Esophagus mucosa (tissue), 1 donor: ENCODE results near the gene ZNF578. TPM values are rescaled to one million over a fixed set of nuclear protein-coding genes. Genes with fewer than 3 reads are reported as not detected.
"Not testable (repeated sequence)": the region's sequence is repeated elsewhere in the genome, so short reads cannot be mapped to it uniquely, and the experiment has no call there.

Experiments
- ATAC-seq: fragments of 200-7000 bp; cut with Tn5 transposase; one replicate; pipeline ENCODE4 v1.9.1; 2020
- total RNA-seq: library from RNA; stranded (reverse); gene quantifications from one replicate; pipeline ENCODE4 v1.2.4, GENCODE V29; 2023
- donor health status: DM: yes; HTN: yes; CAD: no.

Gene ZNF578
- total RNA-seq, 1 donor from 2014 or later: 0.24 TPM

DNA sequence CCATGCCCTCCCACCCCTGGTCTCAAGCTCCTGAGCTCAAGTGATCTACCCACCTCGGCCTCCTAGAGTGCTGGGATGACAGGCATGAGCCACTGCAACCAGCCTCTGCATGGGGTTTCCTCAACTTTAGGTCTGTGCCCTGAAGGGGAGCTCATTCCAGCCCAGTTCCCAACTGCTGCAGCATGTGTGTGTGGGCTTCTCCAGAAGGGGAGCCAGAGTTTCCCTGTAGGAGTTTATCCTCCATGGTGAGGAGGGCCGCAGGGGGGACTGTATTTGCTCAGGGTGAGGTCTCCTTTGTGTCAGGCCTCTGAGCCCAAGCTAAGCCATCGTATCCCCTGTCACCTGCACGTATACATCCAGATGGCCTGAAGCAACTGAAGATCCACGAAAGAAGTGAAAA lies 62.8 kb downstream of the ZNF578 start:
- ATAC-seq: no peak

- no peak for ATAC-seq
Observed at GRCh38 chr19:52518646-52519045, 65.3 kb downstream of the ZNF578 start.

DNA sequence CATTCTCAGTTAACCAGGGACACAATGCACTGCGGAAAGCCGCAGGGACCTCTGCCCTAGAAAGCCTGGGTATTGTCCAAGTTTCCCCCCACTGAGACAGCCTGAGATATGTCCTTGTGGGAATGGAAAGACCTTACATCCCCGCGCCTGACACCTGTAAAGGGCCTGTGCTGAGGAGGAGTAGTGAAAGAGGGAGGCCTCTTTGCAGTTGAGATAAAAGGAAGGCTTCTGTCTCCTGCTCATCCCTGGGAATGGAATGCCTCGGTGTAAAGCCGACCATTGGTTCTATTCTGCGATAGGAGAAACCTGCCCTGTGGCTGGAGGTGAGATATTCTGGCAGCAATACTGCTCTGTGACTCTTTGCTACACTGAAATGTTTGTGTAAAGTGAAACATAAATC lies 65.8 kb downstream of the ZNF578 start:
- not testable (repeated sequence) for ATAC-seq

DNA sequence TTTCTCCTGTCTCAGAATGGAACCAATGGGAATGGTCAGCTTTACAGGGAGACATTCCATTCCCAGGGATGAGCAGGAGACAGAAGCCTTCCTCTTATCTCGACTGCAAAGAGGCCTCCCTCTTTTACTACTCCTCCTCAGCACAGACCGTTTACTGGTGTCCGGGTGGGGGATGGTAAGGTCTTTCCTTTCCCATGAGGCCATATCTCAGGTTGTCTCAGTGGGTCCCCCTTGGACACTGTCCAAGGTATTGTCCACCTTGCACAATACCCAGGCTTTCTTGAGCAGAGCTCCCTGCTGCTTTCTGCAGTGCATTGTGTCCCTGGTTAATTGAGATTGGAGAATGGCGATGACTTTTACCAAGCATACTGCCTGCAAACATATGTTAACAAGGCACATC lies 66.7 kb downstream of the ZNF578 start:
- no peak for ATAC-seq

GRCh38 chr19:52522551-52522950 lies 69.2 kb downstream of the ZNF578 start:
- no peak for ATAC-seq

GRCh38 chr19:52524086-52524485 lies 70.7 kb downstream of the ZNF578 start:
- ATAC-seq: no peak

- ATAC-seq: peak; percentile 100
Observed at GRCh38 chr19:52527134-52527955, 74.0 kb downstream of the ZNF578 start, which contains the start of gene ZNF808. Gene ZNF808, plus strand, starts transcription at chr19:52527668. Its CDS starts 15,617 bp downstream, at chr19:52543285.

- peak; percentile 24 for ATAC-seq
Observed at GRCh38 chr19:52527956-52528351, 74.6 kb downstream of the ZNF578 start.

DNA sequence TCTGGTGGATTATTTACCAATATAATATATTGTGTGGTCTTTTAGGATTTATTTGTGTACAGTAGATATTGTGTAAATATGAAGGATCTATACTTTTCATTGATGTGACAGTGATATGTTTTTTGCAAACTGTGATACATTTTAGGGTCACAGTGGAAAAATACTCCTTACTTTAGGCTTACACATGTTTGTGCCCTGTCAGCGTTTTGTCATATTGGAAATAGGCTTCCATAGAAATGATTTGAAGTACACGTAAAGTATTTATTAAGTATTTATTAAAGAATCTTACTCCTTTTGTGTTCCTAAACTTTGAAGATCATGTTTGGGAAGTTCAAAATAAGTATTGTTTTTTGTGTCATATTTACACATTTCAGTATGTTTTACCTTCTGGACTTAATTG lies 79.1 kb downstream of the ZNF578 start:
- ATAC-seq: no peak

DNA sequence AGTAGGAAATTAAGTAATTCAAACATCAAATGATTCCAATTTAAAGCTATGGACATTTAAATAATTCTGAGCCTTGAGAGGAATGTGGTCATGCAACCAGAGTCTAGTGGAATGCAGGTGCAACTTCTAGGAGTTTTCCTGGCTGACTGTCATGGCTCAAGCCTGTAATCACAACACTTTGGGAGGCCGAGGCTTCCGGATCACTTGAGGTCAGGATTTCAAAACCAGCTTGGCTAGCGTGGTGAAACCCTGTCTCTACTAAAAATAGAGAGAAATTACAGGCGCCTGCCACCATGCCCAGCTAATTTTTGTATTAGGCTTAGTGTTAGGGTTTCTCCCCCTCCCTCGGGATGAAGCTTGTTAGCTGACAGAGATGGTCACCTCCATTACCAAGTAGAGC lies 80.5 kb downstream of the ZNF578 start:
- no peak for ATAC-seq

DNA sequence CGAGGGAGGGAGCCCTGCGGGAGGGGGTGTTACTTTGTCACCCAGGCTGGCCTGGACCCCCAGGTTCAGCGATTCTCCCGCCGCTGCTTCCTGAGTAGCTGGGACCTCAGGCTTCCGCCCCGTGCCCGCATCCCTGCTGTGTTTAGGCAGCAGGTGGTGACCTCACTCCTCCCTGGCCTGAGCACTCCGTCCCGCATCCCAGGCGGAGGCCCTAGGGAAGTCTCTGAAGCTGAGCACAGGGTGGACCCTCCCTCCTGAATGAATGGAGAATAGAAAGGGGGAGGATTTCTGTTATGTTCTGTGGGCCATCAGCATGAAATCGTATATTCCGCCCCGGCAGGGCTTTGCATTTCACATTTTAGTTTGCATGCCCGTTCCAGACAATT lies 82.0 kb downstream of the ZNF578 start:
- ATAC-seq: not testable (repeated sequence)

- ATAC-seq: peak; percentile 96
Observed at GRCh38 chr19:52535771-52536447, 82.6 kb downstream of the ZNF578 start.

DNA sequence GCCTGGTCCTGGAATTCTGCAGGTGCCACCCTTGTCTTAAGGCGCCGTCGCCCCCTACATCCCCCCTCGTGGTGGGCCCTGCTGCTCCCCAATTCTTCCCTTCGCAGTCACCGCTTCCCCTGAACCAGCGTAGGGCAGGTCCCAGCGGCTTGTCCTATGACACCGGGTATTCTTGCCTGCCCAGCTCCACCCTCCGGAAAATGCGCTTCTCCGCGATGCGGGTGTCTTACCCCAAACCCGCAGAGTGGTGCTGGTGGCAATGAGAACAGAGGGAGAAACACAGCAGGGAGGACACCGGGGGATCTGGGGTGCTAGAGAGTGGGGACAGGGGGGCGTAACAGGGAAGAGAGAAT lies 83.1 kb downstream of the ZNF578 start:
- ATAC-seq: peak; percentile 30

DNA sequence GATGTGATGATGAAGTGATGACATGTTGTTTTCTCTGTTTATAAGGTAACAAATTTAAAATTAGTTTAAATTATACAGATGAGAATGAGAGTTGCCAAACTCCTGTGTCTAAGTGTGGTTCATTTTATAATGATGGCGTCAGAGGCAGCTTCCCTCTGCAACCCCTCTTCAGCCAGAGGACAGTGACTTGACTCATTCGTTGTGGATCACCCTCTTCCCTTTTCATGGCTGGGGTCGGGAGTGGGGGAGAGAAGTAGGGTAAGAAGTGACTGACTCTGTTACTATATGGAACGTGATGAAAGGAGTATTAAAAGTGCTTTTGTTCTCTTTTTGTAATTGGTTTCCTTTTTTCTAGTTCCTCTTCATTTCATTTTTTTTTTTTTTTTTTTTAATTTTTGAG lies 85.5 kb downstream of the ZNF578 start:
- not testable (repeated sequence) for ATAC-seq

DNA sequence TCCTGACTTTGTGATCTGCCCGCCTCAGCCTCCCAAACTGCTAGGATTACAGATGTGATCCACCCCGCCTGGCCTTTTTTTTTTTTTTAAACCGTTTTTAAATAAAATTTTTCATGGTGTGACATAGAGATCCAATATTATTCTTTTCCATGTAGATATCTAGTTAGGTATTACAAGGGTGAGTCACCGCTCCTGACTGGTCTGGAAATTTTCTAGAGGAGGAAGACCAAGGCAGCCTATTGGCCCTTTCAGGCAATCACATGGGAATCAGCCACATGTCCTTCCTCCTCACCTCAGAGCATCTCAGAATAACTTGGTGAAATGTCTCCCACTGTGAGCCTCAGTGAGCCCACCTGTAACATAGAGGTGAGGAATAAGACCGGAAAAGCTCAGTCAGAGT lies 87.8 kb downstream of the ZNF578 start:
- not testable (repeated sequence) for ATAC-seq

DNA sequence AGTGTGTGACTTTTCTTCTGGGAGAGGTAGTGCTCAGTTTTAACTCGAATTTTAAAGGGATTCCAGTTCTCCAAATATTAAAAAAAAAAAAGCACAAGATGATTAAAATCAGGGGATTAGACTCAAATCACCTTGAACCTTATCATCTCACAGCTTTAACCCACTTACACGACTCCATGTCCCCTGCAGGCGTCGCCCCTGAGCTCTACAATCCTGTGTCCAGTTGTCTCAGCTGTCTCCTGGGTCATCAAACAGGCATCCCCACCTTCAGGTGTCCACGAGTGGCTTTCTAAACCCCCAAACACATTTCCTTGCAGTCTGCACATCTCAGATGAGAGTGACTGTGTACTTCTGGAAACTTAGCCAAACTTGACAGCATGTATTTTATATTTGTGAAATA lies 88.3 kb downstream of the ZNF578 start:
- ATAC-seq: no peak

- ATAC-seq: not testable (repeated sequence)
Observed at GRCh38 chr19:52542541-52542940, 89.2 kb downstream of the ZNF578 start.

DNA sequence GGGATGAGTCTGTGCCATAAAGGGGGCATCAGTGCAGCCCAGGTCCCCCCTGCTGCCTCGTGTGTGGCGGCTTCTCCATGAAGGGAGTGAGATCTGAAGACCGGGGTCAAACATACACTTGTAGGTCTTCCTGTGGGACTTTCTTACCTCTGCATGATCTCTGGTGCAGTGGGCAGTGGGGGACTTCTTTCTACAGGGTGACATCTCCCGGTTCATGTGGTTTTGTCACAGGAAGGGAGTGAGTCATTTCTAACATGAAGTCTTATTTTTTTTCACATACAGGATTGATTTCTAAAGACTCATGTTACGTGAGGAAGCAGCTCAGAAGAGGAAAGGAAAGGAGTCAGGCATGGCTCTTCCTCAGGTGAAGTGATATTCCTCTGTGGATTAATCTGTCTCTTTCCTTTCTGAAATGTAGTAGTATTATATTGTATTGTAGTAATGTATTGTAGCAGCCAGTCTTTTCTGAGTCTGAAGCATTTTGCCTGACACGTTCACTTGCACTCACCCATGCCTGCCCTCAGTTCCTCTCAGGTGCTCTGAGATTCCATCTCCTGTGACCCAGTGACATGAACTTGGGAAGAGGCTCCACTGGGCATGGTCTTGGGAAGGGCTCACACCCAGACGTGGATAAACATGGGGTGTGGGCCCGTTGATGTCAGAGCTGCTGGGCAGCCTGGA lies 89.8 kb downstream of the ZNF578 start:
- no peak for ATAC-seq

DNA sequence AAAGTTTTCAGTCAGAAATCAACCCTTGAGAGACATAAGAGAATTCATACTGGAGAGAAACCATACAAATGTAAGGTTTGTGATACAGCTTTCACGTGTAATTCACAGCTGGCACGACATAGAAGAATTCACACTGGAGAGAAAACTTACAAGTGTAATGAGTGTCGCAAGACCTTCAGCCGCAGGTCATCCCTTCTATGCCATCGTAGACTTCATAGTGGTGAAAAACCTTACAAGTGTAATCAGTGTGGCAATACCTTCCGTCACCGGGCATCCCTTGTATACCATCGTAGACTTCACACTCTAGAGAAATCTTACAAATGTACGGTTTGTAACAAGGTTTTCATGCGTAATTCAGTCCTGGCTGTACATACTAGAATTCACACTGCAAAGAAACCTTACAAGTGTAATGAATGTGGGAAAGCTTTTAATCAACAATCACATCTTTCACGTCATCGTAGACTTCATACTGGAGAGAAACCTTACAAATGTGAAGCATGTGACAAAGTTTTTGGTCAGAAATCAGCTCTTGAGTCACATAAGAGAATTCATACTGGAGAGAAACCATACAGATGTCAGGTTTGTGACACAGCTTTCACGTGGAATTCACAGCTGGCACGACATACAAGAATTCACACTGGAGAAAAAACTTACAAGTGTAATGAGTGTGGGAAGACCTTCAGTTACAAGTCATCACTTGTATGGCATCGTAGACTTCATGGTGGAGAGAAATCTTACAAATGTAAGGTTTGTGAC lies 101.0 kb downstream of the ZNF578 start:
- no peak for ATAC-seq

- ATAC-seq: no peak
Observed at GRCh38 chr19:52557231-52557995, 104.1 kb downstream of the ZNF578 start.

DNA sequence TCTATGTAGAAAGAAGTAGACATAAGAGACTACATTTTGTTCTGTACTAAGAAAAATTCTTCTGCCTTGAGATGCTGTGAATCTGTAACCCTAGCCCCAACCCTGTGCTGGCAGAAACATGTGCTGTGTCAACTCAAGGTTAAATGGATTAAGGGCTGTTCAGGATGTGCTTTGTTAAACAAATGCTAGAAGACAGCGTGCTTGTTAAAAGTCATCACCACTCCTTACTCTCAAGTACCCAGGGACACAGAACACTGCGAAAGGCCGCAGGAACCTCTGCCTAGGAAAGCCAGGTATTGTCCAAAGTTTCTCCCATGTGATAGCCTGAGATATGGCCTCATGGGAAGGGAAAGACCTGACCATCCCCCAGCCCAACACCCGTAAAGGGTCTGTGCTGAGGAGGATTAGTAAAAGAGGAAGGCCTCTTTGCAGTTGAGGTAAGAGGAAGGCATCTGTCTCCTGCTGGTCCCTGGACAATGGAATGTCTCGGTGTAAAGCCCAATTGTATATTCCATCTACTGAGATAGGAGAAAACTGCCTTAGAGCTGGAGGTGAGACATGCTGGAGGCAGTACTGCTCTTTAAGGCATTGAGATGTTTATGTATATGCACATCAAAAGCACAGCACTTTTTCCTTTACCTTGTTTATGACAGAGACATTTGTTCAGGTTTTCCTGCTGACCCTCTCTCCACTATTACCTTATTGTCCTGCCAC lies 105.5 kb downstream of the ZNF578 start:
- ATAC-seq: not testable (repeated sequence)
